Fibroblast of peridontal ligament (primary cell): ENCODE data around the gene UBE2A.
A peak's percentile ranks its signal among the peaks of the same experiment; 100 is the strongest.

ENCODE experiments used
- DNase-seq: peaks from one replicate; pipeline ENCODE4 v3.0.0-alpha.2; 2010; ENCODE audit errors: extremely low read depth

UBE2A gene

GRCh38 chrX:119574394-119575266 lies at the start of gene UBE2A:
TSS of gene UBE2A (plus strand) at chrX:119574563. CDS start at chrX:119574712, 149 bp downstream.
- peak; percentile 86 for DNase-seq

- DNase-seq, result no peak
Measured at GRCh38 chrX:119529345-119530276, 44.8 kb upstream of the UBE2A start.

DNA sequence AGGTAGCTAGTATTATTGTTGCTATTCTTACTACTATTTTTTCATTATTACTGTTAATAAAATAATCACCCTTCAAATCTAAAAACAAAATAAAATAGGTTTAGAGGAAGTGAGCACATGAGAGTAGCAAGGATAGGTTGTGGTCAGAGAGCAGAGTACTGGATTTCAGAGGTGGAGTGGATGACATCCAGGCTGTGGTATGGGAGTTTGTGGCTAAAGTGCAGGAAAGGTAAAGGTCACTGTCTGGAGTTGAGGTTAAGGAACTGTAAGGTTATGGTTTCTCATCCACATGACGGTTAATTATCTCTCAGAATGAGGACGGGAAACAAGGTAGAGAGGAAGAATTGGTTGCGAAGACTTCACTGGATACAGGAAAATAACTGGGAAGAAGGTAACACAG lies 36.9 kb upstream of the UBE2A start:
- DNase-seq, result no peak

- no peak for DNase-seq
Measured at GRCh38 chrX:119539872-119540271, 34.5 kb upstream of the UBE2A start.

- peak; percentile 70 for DNase-seq
Measured at GRCh38 chrX:119541188-119541587, 33.2 kb upstream of the UBE2A start.

DNA sequence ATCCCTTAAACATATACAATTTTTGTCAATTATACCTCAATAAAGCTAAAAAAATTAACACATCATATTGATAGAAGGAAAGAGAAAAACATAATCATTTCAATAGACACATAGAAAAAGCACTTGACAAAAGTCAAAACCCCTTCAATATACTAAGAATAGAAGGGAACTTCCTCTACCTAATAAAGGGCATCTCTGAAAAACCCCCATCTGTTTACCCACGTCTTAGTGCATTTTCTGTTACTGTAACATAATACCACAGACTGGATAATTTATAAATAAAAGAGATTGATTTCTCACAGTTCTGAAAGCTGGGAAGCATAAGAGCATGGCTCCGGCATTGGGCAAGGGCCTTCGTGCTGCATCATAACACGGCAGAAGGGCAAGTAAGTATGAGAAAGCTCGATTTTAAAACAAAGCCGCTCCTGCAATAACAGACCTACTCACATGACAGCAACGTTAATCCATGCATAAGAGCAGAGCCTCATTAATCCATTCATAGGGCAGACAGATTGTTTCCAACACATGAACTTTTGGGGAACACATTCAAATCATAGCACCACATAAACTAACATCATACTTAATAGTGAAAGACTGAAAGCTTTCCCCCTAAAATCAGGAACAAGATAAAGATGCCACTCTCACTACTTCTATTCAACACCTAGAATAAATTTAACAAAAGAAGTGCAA lies 24.9 kb upstream of the UBE2A start:
- DNase-seq, result no peak

- DNase-seq, result peak; percentile 68
Measured at GRCh38 chrX:119552508-119552907, 21.9 kb upstream of the UBE2A start.

GRCh38 chrX:119565107-119565663 lies 9.2 kb upstream of the UBE2A start, which contains the start of gene STEEP1:
TSS of gene STEEP1 (minus strand) at chrX:119565409. CDS start at chrX:119565355, 54 bp downstream.
- DNase-seq, result peak; percentile 94

DNA sequence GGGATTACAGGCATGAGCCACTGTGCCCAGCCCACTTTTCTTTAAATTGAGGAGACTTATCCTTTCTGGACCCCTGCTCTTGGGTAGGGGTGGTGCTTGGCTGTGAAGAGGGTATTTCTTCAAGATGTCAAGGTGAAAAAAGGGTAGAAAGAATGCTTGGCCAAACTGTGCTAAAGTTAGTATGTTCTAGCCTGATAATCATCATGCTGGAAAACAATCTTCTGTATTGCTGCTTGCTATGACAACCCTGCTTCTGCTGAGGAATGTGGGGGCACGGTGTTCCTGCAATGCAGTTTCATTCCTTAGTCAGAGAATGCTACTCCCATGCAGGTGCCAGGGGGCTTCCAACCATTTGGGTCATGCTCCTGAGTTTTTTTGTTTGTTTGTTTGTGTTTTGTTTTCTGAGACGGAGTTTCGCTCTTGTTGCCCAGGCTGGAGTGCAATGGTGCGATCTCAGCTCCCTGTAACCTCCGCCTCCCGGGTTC lies 4.0 kb upstream of the UBE2A start:
- no peak for DNase-seq

DNA sequence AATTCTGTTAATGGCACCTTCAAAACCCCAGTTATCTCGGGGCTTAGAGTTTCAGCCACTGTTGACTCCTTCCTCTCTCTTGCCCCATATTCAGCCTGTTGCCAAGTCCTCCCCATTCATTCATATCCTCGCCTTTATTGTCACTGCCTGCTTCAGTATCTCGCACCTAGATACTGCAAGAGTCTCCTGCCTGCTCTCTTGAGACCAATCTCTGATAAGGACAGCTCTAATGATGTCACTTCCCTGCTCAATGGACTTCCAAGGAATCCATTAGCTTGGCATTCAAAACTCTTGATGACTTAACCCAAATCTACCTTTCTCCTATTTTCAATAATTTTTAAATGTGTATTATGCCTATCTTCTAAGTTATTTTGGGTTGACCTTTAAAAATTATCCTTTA lies 1.1 kb upstream of the UBE2A start:
- DNase-seq, result no peak

DNA sequence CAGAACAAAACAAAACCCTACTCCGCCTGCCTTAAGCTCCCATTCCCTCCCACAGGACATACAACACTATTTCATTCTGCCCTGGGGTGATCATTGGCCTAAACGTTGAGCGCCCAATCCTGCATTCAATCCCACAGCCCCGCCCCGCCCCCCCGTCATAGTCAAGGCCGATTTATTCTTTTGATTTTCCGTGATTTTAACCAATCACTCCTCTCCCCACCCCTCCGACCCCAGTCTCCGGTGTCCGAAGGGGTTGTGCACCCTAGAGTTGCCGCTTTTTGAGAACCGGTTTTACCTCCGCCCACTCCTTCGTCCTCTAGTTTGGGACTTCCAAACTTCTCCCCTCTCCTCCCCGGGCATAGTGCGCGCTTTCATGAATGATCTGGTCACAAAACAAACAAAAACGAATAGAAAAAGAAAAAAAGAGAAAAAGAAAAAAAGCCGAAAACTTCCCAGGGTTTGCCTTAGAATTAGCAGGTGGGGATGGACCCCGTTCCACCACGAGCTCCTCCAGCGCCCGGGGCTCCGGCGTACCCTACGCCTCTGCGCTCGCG lies 446 bp upstream of the UBE2A start:
- peak; percentile 52 for DNase-seq

DNA sequence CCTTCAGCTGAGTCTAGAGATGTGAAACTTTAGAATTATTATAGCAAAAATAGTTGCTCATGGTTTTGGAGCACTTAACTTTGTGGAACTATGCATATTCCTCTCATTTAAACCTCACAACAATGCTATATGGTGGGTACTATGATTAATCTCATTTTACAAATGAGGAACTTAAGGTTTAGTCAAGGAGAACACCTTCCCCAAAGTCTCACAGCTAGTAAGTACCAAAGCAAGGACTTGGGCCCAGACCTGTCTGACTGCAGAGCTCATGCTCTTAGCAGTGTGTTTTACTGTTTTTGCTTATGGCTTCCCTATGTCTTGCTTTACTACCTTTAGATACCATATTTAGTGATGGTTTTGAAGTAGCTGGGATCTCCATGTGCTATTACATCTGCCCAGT lies 5.1 kb downstream of the UBE2A start:
- DNase-seq, result no peak

DNA sequence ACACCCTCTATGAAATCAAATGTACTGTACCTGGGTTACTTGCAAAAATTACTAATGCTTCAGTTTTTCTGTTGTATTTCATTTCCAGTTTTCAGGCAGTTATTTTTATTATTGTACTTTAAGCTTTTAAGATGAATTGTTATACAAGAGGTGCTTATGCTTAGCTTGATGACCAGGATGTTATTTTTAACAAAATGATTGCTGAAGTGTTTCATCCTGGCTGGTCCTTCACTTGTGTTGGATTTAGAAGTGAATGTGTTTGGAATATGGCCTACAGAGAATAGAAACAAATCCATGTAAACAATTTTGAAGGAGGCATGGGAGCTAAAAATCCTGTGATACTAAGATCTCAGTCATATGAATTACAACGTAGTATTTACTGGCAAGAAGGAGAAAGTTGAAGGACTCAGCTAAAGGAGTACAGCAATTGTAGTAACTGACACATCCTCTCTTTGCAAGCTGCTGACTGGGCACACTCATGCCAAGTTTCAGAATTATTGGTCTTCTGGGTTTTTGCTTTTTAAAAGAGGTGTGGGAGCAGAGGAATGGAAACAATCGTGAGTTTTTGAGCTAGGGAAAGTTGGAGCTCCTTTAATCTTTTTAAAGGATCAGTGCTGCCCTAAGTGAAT lies 9.2 kb downstream of the UBE2A start:
- DNase-seq, result no peak

- no peak for DNase-seq
Measured at GRCh38 chrX:119589810-119590209, 15.4 kb downstream of the UBE2A start.

- DNase-seq, result no peak
Measured at GRCh38 chrX:119602701-119603255, 28.4 kb downstream of the UBE2A start.

GRCh38 chrX:119604766-119605463 lies 30.6 kb downstream of the UBE2A start:
- DNase-seq, result no peak

- DNase-seq, result no peak
Measured at GRCh38 chrX:119605464-119606279, 31.3 kb downstream of the UBE2A start.

DNA sequence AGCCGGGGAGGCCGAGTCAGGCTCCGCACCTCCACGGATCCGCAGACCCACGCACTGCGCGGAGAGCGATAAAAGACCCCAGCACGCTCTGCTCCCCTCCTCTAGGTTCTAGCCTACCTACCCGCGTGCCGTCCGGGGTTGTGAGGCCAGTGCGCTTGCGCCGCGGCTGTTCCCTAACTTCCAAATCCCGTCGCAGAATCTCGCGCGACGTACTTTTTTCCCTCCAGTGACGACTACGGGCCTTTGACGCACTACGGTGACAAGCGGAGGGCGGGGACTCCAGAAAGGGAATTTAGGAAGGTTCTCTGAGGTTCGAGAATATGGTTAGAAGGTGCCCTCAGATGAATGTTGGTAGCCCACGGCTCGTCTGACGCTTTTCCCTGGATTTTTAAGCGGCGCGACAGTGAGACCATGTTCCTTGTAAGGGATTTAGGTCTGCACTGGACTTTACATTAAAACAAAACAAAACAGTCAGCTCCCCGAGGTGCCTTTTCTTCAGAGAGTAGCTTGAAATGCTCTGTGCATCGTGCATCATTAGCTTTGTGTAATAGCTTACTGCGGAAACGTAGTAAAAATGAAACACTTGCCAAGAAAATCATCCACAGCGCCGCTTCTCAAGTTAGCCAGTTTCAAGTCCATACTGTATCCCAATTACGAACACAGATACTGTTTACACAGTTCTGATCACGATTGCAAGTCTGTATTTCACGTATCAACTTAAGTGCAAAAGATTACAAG lies 32.1 kb downstream of the UBE2A start, which contains the start of gene NKRF:
Gene NKRF, minus strand, starts transcription at position 145 of the 738 bp plus-strand sequence.
- DNase-seq, result peak; percentile 93
